ENCODE measurements around the gene ASCC3. TPM values are rescaled to one million over a fixed set of nuclear protein-coding genes. Genes with fewer than 3 reads are reported as not detected.
"Not testable (repeated sequence)": the region's sequence is repeated elsewhere in the genome, so short reads cannot be mapped to it uniquely, and the experiment has no call there.

The ASCC3 gene
- total RNA-seq = 32.2 TPM

- peak; percentile 100 for ATAC-seq
Observed at GRCh38 chr6:100880853-100881706, at the start of gene ASCC3. Gene ASCC3 (minus strand): TSS chr6:100881329. CDS start chr6:100867997, 13,332 bp downstream.

- ATAC-seq = no peak
Observed at GRCh38 chr6:100925749-100926148, 44.6 kb upstream of the ASCC3 start.

- peak; percentile 56 for ATAC-seq
Observed at GRCh38 chr6:100924534-100925227, 43.6 kb upstream of the ASCC3 start.

- ATAC-seq = no peak
Observed at GRCh38 chr6:100923481-100924165, 42.5 kb upstream of the ASCC3 start.

- ATAC-seq = no peak
Observed at GRCh38 chr6:100920028-100920605, 39.0 kb upstream of the ASCC3 start.

GRCh38 chr6:100918152-100918551 lies 37.0 kb upstream of the ASCC3 start:
- ATAC-seq = no peak

GRCh38 chr6:100915876-100916275 lies 34.7 kb upstream of the ASCC3 start:
- no peak for ATAC-seq

GRCh38 chr6:100913400-100914276 lies 32.5 kb upstream of the ASCC3 start:
- ATAC-seq = no peak

- no peak for ATAC-seq
Observed at GRCh38 chr6:100906325-100906724, 25.2 kb upstream of the ASCC3 start.

GRCh38 chr6:100905067-100905466 lies 23.9 kb upstream of the ASCC3 start:
- ATAC-seq = no peak

- ATAC-seq = no peak
Observed at GRCh38 chr6:100904316-100904715, 23.2 kb upstream of the ASCC3 start.

GRCh38 chr6:100901582-100901981 lies 20.5 kb upstream of the ASCC3 start:
- no peak for ATAC-seq

- no peak for ATAC-seq
Observed at GRCh38 chr6:100899202-100899601, 18.1 kb upstream of the ASCC3 start.

GRCh38 chr6:100897671-100898070 lies 16.5 kb upstream of the ASCC3 start:
- ATAC-seq = no peak

GRCh38 chr6:100893743-100894142 lies 12.6 kb upstream of the ASCC3 start:
- no peak for ATAC-seq

- no peak for ATAC-seq
Observed at GRCh38 chr6:100892693-100893092, 11.6 kb upstream of the ASCC3 start.

- ATAC-seq = no peak
Observed at GRCh38 chr6:100892116-100892515, 11.0 kb upstream of the ASCC3 start.

GRCh38 chr6:100891079-100891478 lies 9.9 kb upstream of the ASCC3 start:
- ATAC-seq = no peak

- not testable (repeated sequence) for ATAC-seq
Observed at GRCh38 chr6:100890646-100891045, 9.5 kb upstream of the ASCC3 start.

GRCh38 chr6:100889351-100889750 lies 8.2 kb upstream of the ASCC3 start:
- ATAC-seq = no peak

- ATAC-seq = no peak
Observed at GRCh38 chr6:100886076-100886475, 4.9 kb upstream of the ASCC3 start.

- ATAC-seq = no peak
Observed at GRCh38 chr6:100883347-100883746, 2.2 kb upstream of the ASCC3 start.
